Fibroblast of lung (primary cell): Measurements from ENCODE around the gene GNAI2. TPM values are rescaled to one million over a fixed set of nuclear protein-coding genes. Genes with fewer than 3 reads are reported as not detected.
A peak's percentile ranks its signal among the peaks of the same experiment; 100 is the strongest.

ENCODE experiments used
- DNase-seq, 2 donors: peaks; one replicate each; pipeline versions ENCODE4 v3.0.0 to v3.0.0-alpha.2; 2010; ENCODE audit warnings: low read depth in 2 of 2
- H2AFZ ChIP-seq: 2 replicates; pipeline ENCODE4 v1.5.1; 2012; ENCODE audit warnings: low read length, control low read depth, inconsistent platforms
- H3K27ac ChIP-seq: 2 replicates; pipeline ENCODE4 v1.5.1; 2011; ENCODE audit warnings: low read length, control low read depth; ENCODE audit not compliant: insufficient read depth
- H3K27me3 ChIP-seq: 2 replicates; pipeline ENCODE4 v1.5.1; 2011; ENCODE audit warnings: mild to moderate bottlenecking, low read length; ENCODE audit not compliant: control insufficient read depth, insufficient read depth
- H3K36me3 ChIP-seq: 2 replicates; pipeline ENCODE4 v1.5.1; 2011; ENCODE audit warnings: low read length; ENCODE audit not compliant: control insufficient read depth, insufficient read depth
- H3K4me1 ChIP-seq: 2 replicates; pipeline ENCODE4 v1.5.1; 2011; ENCODE audit warnings: low read length; ENCODE audit not compliant: control insufficient read depth, insufficient read depth; ENCODE audit errors: extremely low read depth
- H3K4me2 ChIP-seq: 2 replicates; pipeline ENCODE4 v1.5.1; 2011; ENCODE audit warnings: low read length, control low read depth; ENCODE audit not compliant: insufficient read depth; ENCODE audit errors: extremely low read depth
- H3K4me3 ChIP-seq, 4 experiments: fragments of 200-600 bp in 1 of 4; sonication (generic) in 1 of 4; replicated peaks in 1 of 4; 2 replicates each; pipeline ENCODE4 v1.5.1; 2011 to 2016; ENCODE audit warnings: low read length in 4 of 4, low read depth in 3 of 4, mild to moderate bottlenecking in 3 of 4, control low read depth in 2 of 4, inconsistent platforms in 1 of 4, mixed read lengths in 1 of 4; ENCODE audit not compliant: insufficient read depth in 1 of 4; ENCODE audit errors: control extremely low read depth in 1 of 4
- H3K79me2 ChIP-seq: 2 replicates; pipeline ENCODE4 v1.5.1; 2012; ENCODE audit warnings: mild to moderate bottlenecking, low read length, inconsistent platforms; ENCODE audit not compliant: control insufficient read depth, insufficient read depth
- H3K9ac ChIP-seq: 2 replicates; pipeline ENCODE4 v1.5.1; 2011; ENCODE audit warnings: mild to moderate bottlenecking, low read length, control low read depth; ENCODE audit not compliant: insufficient read depth
- H3K9me3 ChIP-seq: 2 replicates; pipeline ENCODE4 v1.5.1; 2012; ENCODE audit warnings: low read depth, low read length; ENCODE audit not compliant: control insufficient read depth, insufficient read depth
- H4K20me1 ChIP-seq: 2 replicates; pipeline ENCODE4 v1.5.1; 2011; ENCODE audit warnings: low read length; ENCODE audit not compliant: control insufficient read depth, insufficient read depth; ENCODE audit errors: extremely low read depth
- EZH2 ChIP-seq: IDR thresholded peaks from 2 replicates; pipeline ENCODE4 v1.5.1; 2012; ENCODE audit warnings: low read length, control low read depth, mild to moderate bottlenecking; ENCODE audit errors: missing control alignments
- polyA plus RNA-seq, 2 donors: library from polyadenylated mRNA; depleted of rRNA in 1 of 2; stranded (reverse) in 1 of 2; unstranded in 1 of 2; fragments of >200 nt; gene quantifications; 2 replicates each; pipeline ENCODE4 v1.2.1, GENCODE V29; 2011 to 2012; ENCODE audit warnings: missing spikeins in 1 of 2
- total RNA-seq: library from RNA; depleted of rRNA; stranded (reverse); fragments of >200 nt; gene quantifications from 2 replicates; pipeline ENCODE4 v1.2.1, GENCODE V29; 2014
- TF ChIP-seq, protein P1 (sequence below), 2 donors: IDR thresholded peaks in 1 of 2; conservative IDR thresholded peaks in 1 of 2; 1 replicate in 1 of 2; 2 replicates in 1 of 2; pipeline ENCODE4 v1.5.1; 2011 to 2012; ENCODE audit warnings: low read length in 2 of 2, control low read depth in 1 of 2, inconsistent platforms in 1 of 2, low read depth in 1 of 2, mild to moderate bottlenecking in 1 of 2

The GNAI2 gene
- total and polyA plus RNA-seq, 2 donors (not counting 1 experiment from before 2014, with no cell fraction given): 238 to 704 TPM

DNA sequence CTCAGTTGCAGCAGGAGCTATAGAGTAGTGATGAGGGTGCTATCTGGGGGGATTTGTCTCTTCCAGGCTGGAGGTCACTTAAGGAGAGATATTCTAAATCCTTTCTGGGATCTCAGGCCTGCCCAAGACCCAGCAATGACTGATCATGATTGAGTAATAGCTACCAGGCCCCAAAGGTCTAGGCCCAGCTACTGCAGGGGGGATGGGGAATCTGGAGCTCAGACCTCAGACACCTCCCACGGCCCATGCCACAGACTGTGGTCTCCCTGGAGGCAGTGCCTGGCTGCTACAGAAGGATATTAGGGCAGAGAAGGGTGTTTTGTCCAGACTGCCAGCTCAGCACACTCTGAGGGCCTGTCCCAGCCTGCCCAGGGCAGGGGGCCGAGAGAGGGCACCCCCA is 24.1 kb upstream of the GNAI2 start:
- TF ChIP-seq, protein P1, sequence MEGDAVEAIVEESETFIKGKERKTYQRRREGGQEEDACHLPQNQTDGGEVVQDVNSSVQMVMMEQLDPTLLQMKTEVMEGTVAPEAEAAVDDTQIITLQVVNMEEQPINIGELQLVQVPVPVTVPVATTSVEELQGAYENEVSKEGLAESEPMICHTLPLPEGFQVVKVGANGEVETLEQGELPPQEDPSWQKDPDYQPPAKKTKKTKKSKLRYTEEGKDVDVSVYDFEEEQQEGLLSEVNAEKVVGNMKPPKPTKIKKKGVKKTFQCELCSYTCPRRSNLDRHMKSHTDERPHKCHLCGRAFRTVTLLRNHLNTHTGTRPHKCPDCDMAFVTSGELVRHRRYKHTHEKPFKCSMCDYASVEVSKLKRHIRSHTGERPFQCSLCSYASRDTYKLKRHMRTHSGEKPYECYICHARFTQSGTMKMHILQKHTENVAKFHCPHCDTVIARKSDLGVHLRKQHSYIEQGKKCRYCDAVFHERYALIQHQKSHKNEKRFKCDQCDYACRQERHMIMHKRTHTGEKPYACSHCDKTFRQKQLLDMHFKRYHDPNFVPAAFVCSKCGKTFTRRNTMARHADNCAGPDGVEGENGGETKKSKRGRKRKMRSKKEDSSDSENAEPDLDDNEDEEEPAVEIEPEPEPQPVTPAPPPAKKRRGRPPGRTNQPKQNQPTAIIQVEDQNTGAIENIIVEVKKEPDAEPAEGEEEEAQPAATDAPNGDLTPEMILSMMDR (conservative IDR thresholded peaks at IDR 0.05 in 1 of 2, IDR thresholded peaks at IDR 0.05 in 1 of 2; ENCODE audit: low read depth in 1 of 2, low read length in 2 of 2): no peak
- no peak for TF ChIP-seq EZH2
- peak in 1 of 2 donors; percentile 37 for DNase-seq
- H2AFZ ChIP-seq: no peak overlapping the region
- H3K36me3 ChIP-seq: no peaks in the 10 kb centered on the region
- H3K27me3 ChIP-seq: no peaks in the 10 kb centered on the region
- H4K20me1 ChIP-seq: no peaks in the 10 kb centered on the region
- H3K4me3 ChIP-seq: no peak overlapping the region
- no peaks in the 10 kb centered on the region for H3K9me3 ChIP-seq
- H3K4me1 ChIP-seq: no peaks in the 10 kb centered on the region
- no peak overlapping the region for H3K27ac ChIP-seq
- H3K4me2 ChIP-seq: no peak overlapping the region
- no peak overlapping the region for H3K9ac ChIP-seq
- no peaks in the 10 kb centered on the region for H3K79me2 ChIP-seq

DNA sequence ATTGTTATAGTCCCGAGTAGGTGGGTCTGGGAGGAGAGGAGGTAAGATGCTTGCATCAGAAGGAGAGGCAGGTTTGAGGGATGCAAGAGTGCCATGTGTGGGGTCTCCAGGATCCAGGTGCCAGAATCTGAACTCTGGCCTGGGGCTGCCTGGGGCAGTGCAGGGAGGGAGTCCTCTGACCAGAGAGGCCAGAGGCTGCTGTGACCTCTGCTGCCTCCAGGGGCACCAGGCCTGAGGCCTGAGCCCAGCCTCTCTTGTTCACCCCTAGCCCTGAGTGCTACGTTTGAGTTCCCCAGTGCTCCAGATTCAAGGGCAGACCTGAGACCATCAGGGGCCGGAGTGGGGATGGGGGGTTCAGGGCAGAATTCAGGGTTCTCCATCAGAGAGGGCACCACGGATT is 23.5 kb upstream of the GNAI2 start:
- Histone ChIP-seq H3K9ac (no peak overlapping the region), H4K20me1 (no peaks in the 10 kb centered on the region)

DNA sequence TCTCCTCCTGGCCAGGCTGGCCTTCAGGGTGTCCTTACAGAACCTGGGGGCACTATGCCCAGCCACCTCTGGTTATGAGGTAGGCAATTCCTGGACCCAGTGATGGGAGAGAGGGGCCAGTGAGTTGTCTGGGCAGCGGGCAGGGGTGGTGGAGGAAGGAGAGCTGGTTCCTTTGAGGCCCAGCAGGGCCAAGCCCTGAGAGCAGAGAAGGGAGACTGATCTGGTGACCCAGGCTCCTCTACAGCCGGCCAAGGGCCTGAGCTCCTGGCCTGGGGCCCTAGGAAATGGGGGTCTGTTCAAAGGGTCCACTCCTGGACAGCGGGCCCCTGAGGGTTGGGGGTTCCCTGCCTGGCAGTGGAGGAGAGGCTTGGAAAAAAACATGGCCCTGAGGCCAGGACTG is 23.0 kb upstream of the GNAI2 start:
- no peaks in the 10 kb centered on the region for H3K79me2 ChIP-seq
- H3K4me1 ChIP-seq: no peaks in the 10 kb centered on the region
- no peaks in the 10 kb centered on the region for H3K9me3 ChIP-seq
- H3K4me3 ChIP-seq: no peak overlapping the region
- no peak for DNase-seq
- no peaks in the 10 kb centered on the region for H4K20me1 ChIP-seq
- H3K27ac ChIP-seq: no peak overlapping the region
- H3K4me2 ChIP-seq: no peak overlapping the region
- no peak overlapping the region for H3K9ac ChIP-seq
- no peaks in the 10 kb centered on the region for H3K36me3 ChIP-seq
- no peak overlapping the region for H2AFZ ChIP-seq
- peaks cover under 1% of the 10 kb centered on the region for H3K27me3 ChIP-seq
- TF ChIP-seq, protein P1 (conservative IDR thresholded peaks at IDR 0.05 in 1 of 2, IDR thresholded peaks at IDR 0.05 in 1 of 2; ENCODE audit: low read depth in 1 of 2, low read length in 2 of 2): no peak
- TF ChIP-seq EZH2: no peak

More for the DNA sequence above, 23.5 kb upstream of the GNAI2 start:
- Histone ChIP-seq H3K79me2 (no peaks in the 10 kb centered on the region), H3K4me2 (no peak overlapping the region), H2AFZ (no peak overlapping the region), H3K27me3 (no peaks in the 10 kb centered on the region), H3K9me3 (no peaks in the 10 kb centered on the region), H3K27ac (no peak overlapping the region), H3K4me3 (no peak overlapping the region), H3K36me3 (no peaks in the 10 kb centered on the region), H3K4me1 (no peaks in the 10 kb centered on the region)
- TF ChIP-seq, protein P1 (conservative IDR thresholded peaks at IDR 0.05 in 1 of 2, IDR thresholded peaks at IDR 0.05 in 1 of 2; ENCODE audit: low read depth in 1 of 2, low read length in 2 of 2): no peak
- no peak for TF ChIP-seq EZH2
- no peak for DNase-seq
